Measurements from ENCODE around the gene SCTR. TPM values are rescaled to one million over a fixed set of nuclear protein-coding genes. Genes with fewer than 3 reads are reported as not detected.
A peak's percentile ranks its signal among the peaks of the same experiment; 100 is the strongest.

Gene SCTR
- total and polyA plus RNA-seq, 2 of the 13 experiments (the other 11 are each of a cell fraction or from before 2014, with no cell fraction given): not detected

- TF ChIP-seq DDIT3 (CRISPR knock-in tag; IDR thresholded peaks at IDR 0.05): no peak
- TF ChIP-seq ELF4 (CRISPR knock-in tag; IDR thresholded peaks at IDR 0.05; ENCODE audit: borderline replicate concordance): no peak
- no peak for TF ChIP-seq ZNF639 (CRISPR knock-in tag; conservative IDR thresholded peaks at IDR 0.05)
- TF ChIP-seq RAD51 (IDR thresholded peaks at IDR 0.05; ENCODE audit: borderline replicate concordance): no peak
- no peak for TF ChIP-seq MEF2D (CRISPR knock-in tag; IDR thresholded peaks at IDR 0.05)
- TF ChIP-seq ZNF747 (CRISPR knock-in tag; IDR thresholded peaks at IDR 0.05; ENCODE audit: borderline replicate concordance): no peak
- no peak for TF ChIP-seq ZHX2 (IDR thresholded peaks at IDR 0.05; ENCODE audit: low read depth)
- no peak for TF ChIP-seq ZHX2 (CRISPR knock-in tag; IDR thresholded peaks at IDR 0.05; ENCODE audit: borderline replicate concordance)
- no peak for TF ChIP-seq HNF4G (IDR thresholded peaks at IDR 0.05; ENCODE audit: borderline replicate concordance, low read depth, low read length)
- TF ChIP-seq HNF4G (CRISPR knock-in tag; IDR thresholded peaks at IDR 0.05; ENCODE audit: borderline replicate concordance, low read depth): no peak
- no peak for TF ChIP-seq ISL2 (CRISPR knock-in tag; IDR thresholded peaks at IDR 0.05)
- TF ChIP-seq ZNF501 (CRISPR knock-in tag; IDR thresholded peaks at IDR 0.05): 0 out of 2 replicates have a peak, but pooled peaks have one; percentile 41
- TF ChIP-seq ZNF33A (CRISPR knock-in tag; IDR thresholded peaks at IDR 0.05; ENCODE audit: borderline replicate concordance): no peak
- no peak for TF ChIP-seq SIX4 (CRISPR knock-in tag; IDR thresholded peaks at IDR 0.05)
- TF ChIP-seq MAFF (IDR thresholded peaks at IDR 0.05; ENCODE audit: low read depth, low read length): peak; percentile 83
- no peak for TF ChIP-seq CENPX (CRISPR knock-in tag; IDR thresholded peaks at IDR 0.05)
- TF ChIP-seq ZBTB8A (CRISPR knock-in tag; IDR thresholded peaks at IDR 0.05; ENCODE audit: borderline replicate concordance, low read depth): no peak
- no peak for TF ChIP-seq ZBTB38 (CRISPR knock-in tag; IDR thresholded peaks at IDR 0.05)
- peak; percentile 9; the same call in 1 of the 2 replicates for TF ChIP-seq ELF3 (CRISPR knock-in tag; IDR thresholded peaks at IDR 0.05)
- TF ChIP-seq ZKSCAN5 (CRISPR knock-in tag; IDR thresholded peaks at IDR 0.05): no peak
- no peak for TF ChIP-seq POLR2AphosphoS5 (IDR thresholded peaks at IDR 0.05; ENCODE audit: low read depth, low read length)
- TF ChIP-seq KDM2A (CRISPR knock-in tag; IDR thresholded peaks at IDR 0.05; ENCODE audit: borderline replicate concordance, low read depth): peak; percentile 20; the same call in 1 of the 2 replicates
- no peak for TF ChIP-seq ZSCAN31 (CRISPR knock-in tag; IDR thresholded peaks at IDR 0.05; ENCODE audit: low read depth)
- TF ChIP-seq IKZF5 (CRISPR knock-in tag; IDR thresholded peaks at IDR 0.05): no peak
These were observed 116.1 kb downstream of the SCTR start (continued) for GRCh38 chr2:119408221-119408619.
